GM12801 (cell line): ENCODE measurements around the gene CDKAL1.

ENCODE experiments used
- TF ChIP-seq, protein P1 (sequence below): IDR thresholded peaks from one replicate; pipeline ENCODE4 v1.5.1; 2011; ENCODE audit warnings: control low read depth; ENCODE audit not compliant: insufficient read length; ENCODE audit errors: extremely low read depth

The CDKAL1 gene

DNA sequence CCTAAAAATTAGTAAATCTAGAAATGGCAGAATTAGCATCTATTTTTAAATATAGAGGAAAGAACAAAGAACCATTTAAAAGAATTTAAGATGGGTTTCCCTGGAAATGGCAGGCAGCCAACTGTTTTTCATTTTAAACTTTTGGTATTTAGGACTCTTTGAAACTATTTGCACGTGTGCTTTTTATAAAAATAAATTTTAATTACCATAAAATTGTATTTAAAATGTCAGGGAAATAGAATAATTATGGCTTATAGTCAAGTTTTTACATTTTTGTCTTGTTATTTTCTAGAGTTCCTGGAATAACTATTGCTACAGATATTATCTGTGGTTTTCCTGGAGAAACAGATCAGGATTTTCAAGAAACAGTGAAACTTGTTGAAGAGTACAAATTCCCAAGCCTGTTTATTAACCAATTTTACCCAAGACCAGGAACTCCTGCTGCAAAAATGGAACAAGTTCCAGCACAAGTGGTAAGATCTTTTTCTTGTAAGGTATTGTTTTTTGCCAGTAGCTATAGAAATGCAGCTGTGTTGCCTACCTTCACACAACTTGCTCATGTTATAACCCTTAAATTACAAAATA, 530.6 kb downstream of the CDKAL1 start:
- TF ChIP-seq, protein P1, sequence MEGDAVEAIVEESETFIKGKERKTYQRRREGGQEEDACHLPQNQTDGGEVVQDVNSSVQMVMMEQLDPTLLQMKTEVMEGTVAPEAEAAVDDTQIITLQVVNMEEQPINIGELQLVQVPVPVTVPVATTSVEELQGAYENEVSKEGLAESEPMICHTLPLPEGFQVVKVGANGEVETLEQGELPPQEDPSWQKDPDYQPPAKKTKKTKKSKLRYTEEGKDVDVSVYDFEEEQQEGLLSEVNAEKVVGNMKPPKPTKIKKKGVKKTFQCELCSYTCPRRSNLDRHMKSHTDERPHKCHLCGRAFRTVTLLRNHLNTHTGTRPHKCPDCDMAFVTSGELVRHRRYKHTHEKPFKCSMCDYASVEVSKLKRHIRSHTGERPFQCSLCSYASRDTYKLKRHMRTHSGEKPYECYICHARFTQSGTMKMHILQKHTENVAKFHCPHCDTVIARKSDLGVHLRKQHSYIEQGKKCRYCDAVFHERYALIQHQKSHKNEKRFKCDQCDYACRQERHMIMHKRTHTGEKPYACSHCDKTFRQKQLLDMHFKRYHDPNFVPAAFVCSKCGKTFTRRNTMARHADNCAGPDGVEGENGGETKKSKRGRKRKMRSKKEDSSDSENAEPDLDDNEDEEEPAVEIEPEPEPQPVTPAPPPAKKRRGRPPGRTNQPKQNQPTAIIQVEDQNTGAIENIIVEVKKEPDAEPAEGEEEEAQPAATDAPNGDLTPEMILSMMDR, result no peak

DNA sequence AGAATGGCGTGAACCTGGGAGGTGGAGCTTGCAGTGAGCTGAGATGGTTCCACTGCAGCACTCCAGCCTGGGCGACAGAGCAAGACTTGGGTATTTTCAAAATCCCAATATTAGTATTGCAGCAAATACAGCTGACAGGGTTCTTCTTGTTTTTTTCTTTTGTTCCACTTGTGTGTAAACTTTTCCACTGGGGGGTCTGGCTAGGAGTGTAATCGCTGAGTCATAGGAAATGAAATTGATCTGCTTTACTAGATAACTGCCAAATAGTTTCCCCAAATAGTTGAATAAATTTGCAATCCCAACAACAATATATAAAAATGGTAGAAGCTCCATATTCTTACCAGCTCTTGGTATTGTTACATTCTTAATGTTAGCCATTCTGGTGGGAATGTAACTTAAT, 533.3 kb downstream of the CDKAL1 start:
- TF ChIP-seq, protein P1, result no peak

DNA sequence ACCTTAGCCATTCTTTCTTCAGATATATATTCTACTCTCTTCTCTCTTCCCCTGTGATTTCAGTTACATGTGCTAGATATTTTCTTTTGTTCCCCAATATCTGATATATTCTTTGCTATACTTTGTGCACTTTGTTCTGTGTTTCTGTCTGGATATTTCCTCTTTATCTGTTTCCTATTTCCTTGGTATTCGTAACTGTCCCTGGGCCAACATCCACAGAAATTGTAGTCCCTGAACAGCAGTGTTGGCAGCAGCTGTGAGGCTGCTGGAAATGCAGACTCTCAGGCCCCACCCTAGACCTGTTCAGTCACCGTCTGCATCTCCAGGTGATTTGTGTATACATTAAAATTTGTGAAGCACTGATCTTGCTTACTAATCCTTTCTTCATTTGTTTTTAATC, 536.4 kb downstream of the CDKAL1 start:
- TF ChIP-seq, protein P1, result no peak

DNA sequence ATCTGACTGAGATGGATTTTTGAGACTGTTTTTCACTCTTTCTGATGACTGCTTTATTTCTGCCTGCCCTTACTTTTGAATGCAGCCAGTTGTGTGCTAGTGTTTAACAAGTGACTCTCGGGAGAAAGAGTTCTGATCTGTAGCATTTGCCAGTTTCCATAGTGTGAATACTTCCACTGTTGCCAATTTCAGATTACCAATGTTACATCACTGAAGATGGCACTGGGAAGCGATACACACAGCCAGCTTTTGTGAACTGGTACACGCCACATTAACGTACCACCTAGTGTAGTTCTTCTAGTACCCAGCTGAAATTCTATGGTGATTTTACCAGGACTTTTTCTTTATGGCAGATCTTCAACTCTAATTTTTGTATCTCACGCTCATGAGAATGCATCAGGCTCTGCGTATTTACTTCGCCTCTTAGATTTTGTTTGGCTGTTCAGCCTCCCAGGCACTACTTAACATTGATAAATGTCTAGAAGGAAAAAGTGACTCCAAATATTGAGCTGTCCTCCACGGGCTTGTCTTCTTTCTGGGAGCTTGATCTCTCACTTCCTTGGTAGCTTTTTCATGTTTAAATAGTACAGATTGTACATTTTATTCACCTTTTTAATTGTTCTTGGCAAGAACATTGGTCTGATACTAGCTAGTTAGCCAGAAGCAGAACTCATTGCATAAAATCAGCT, 537.7 kb downstream of the CDKAL1 start:
- TF ChIP-seq, protein P1, result no peak

DNA sequence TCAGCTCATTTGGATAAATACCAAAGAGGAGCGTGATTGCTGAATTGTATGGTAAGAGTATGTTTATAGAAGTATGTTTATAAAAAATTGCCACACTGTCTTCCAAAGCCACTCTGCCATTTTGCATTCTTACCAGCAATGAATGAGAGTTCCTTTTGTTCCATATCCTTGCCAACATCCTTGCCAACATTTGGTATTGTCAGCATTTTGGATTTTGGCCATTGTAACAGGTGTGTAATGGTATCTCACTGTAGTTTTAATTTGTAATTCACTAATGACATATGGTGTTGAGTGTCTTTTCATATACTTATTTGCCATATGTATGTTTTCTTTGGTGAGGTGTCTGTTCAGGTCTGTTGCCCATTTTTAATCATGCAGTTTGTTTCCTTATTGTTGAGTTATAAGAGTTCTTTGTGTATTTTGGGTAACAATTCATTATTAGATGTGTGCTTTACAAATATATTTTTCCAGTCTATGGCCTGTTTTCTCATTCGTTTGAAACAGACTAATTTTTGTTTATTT, 539.1 kb downstream of the CDKAL1 start:
- TF ChIP-seq, protein P1, result no peak

DNA sequence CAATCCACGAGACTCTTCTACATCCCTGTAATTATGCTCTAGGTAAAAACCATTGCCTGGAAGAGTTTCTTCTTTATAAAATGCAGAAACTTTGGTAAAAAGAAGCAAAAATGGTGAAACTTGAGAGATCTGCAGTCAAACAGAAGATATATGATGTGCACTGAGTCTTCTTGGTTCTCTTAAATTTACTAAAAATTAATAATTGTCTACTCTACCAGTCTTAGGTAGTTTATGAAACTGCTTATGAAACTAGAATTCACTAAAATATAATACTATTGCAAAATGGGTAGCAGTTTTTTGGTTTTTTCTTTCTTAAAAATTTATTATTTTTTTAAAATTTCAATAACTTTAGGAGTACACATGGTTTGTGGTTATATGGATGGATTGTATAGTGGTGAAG, 540.2 kb downstream of the CDKAL1 start:
- TF ChIP-seq, protein P1, result no peak

DNA sequence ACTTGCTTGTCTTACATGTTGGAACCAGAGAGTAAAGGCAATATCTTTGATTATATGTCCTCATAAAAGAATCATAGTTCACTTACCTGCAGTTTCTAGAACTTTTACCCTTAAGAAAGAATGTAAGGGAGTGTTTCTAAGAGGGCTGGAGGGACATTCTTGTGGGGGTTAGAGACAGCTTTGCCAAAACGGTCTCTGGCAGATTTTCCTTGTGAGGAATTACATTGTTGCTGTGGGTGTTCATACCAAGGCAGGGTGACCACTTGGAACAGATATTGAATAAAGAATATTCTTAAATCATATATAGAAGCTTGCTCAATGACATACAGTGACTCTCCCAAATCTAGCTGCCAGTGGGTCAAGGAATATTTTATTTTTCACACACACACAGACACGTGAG, 541.7 kb downstream of the CDKAL1 start:
- TF ChIP-seq, protein P1, result no peak
